SK-N-SH (cell line): Measurements from ENCODE around the gene MTMR12. TPM values are rescaled to one million over a fixed set of nuclear protein-coding genes. Genes with fewer than 3 reads are reported as not detected.
A peak's percentile ranks its signal among the peaks of the same experiment; 100 is the strongest.

Experiments used
- CTCF ChIA-PET: fragments of 300-600, 350-600 bp; formaldehyde crosslinking; extraction: SDS; loops from one replicate; lab custom pipeline; 2021; lab: Yijun Ruan, JAX
- POLR2A ChIA-PET: fragments of 350-600 bp; sonication (Branson Sonifier 250); formaldehyde crosslinking; extraction: SDS; loops from one replicate; lab custom pipeline; 2020; ENCODE audit warnings: antibody characterized with exemption, inconsistent platforms; lab: Yijun Ruan, JAX
- DNase-seq: peaks from one replicate; pipeline ENCODE4 v3.0.0; 2012
- H2AFZ ChIP-seq: fragments of 200-600 bp; sonication (generic); 2 replicates; pipeline ENCODE4 v1.8.1; 2016; ENCODE audit warnings: antibody characterized with exemption, mild to moderate bottlenecking, low read depth
- H3F3A ChIP-seq: fragments of 200-600 bp; sonication (generic); replicated peaks from 2 replicates; pipeline ENCODE3; 2016; ENCODE audit warnings: antibody characterized with exemption, mild to moderate bottlenecking; ENCODE audit not compliant: insufficient read depth
- H3K27ac ChIP-seq, 2 experiments: fragments of 200-500 bp in 1 of 2; fragments of 200-600 bp in 1 of 2; sonication (Bioruptor generic) in 1 of 2; sonication (generic), shearing (Covaris generic) in 1 of 2; 2 replicates each; pipeline versions ENCODE4 v1.5.1 to v1.6.1; 2014 to 2016; ENCODE audit warnings: low read depth in 2 of 2, inconsistent platforms in 1 of 2, low read length in 1 of 2, mild to moderate bottlenecking in 1 of 2, mixed read lengths in 1 of 2
- H3K27me3 ChIP-seq: fragments of 200-600 bp; sonication (generic), shearing (Covaris generic); 2 replicates; pipeline ENCODE4 v1.6.1; 2016; ENCODE audit warnings: mixed run types; ENCODE audit not compliant: insufficient read depth
- H3K36me3 ChIP-seq, 2 experiments: fragments of 200-500 bp in 1 of 2; fragments of 200-600 bp in 1 of 2; sonication (Bioruptor generic) in 1 of 2; sonication (generic) in 1 of 2; replicated peaks in 1 of 2; 2 replicates each; pipeline versions ENCODE3 to v1.5.1; 2014 to 2016; ENCODE audit warnings: low read length in 1 of 2, mild to moderate bottlenecking in 1 of 2; ENCODE audit not compliant: insufficient read depth in 2 of 2, control insufficient read depth in 1 of 2
- H3K4me1 ChIP-seq, 2 experiments: fragments of 200-500 bp in 1 of 2; fragments of 200-600 bp in 1 of 2; sonication (Bioruptor generic) in 1 of 2; sonication (generic), shearing (Covaris generic) in 1 of 2; 2 replicates each; pipeline versions ENCODE4 v1.5.1 to v1.6.1; 2014 to 2016; ENCODE audit warnings: low read depth in 1 of 2, low read length in 1 of 2, mixed run types in 1 of 2; ENCODE audit not compliant: insufficient read depth in 2 of 2, control insufficient read depth in 1 of 2
- H3K4me2 ChIP-seq: fragments of 200-600 bp; sonication (generic), shearing (Covaris generic); 2 replicates; pipeline ENCODE4 v1.6.1; 2017; ENCODE audit warnings: mixed run types
- H3K4me3 ChIP-seq, 2 experiments: fragments of 200-500 bp in 1 of 2; fragments of 200-600 bp in 1 of 2; sonication (Bioruptor generic) in 1 of 2; sonication (generic), shearing (Covaris generic) in 1 of 2; 2 replicates each; pipeline versions ENCODE4 v1.5.1 to v1.8.1; 2014 to 2016; ENCODE audit warnings: low read depth in 2 of 2, inconsistent platforms in 1 of 2, low read length in 1 of 2, mild to moderate bottlenecking in 1 of 2, mixed read lengths in 1 of 2, moderate library complexity in 1 of 2
- H3K79me2 ChIP-seq: fragments of 200-600 bp; sonication (generic); 2 replicates; pipeline ENCODE4 v1.8.1; 2017; ENCODE audit warnings: mild to moderate bottlenecking; ENCODE audit not compliant: insufficient read depth
- H3K9ac ChIP-seq: fragments of 200-600 bp; sonication (generic); 2 replicates; pipeline ENCODE4 v1.6.1; 2017; ENCODE audit warnings: mixed run types
- H3K9me2 ChIP-seq: fragments of 200-600 bp; sonication (generic); 2 replicates; pipeline ENCODE4 v1.6.1; 2017; ENCODE audit warnings: mixed run types
- H3K9me3 ChIP-seq: fragments of 200-600 bp; sonication (generic); 2 replicates; pipeline ENCODE4 v1.6.1; 2017; ENCODE audit warnings: mixed run types, mild to moderate bottlenecking, moderate library complexity
- H4K20me1 ChIP-seq: fragments of 200-600 bp; sonication (generic); 2 replicates; pipeline ENCODE4 v1.6.1; 2017; ENCODE audit warnings: mild to moderate bottlenecking, mixed run types; ENCODE audit not compliant: insufficient read depth
- GATA2 ChIP-seq: sonication (generic); formaldehyde crosslinking; IDR thresholded peaks from 2 replicates; pipeline ENCODE4 v1.5.0; 2020; ENCODE audit warnings: mild to moderate bottlenecking, missing genetic modification reagents
- JUND ChIP-seq: IDR thresholded peaks from 2 replicates; pipeline ENCODE4 v1.4.0; 2012
- MXI1 ChIP-seq: IDR thresholded peaks from 2 replicates; pipeline ENCODE4 v1.6.1; 2012; ENCODE audit warnings: mild to moderate bottlenecking, low read depth, low read length, improper control_type of control experiment
- POLR2AphosphoS5 ChIP-seq: IDR thresholded peaks from 2 replicates; pipeline ENCODE4 v1.6.1; 2012; ENCODE audit warnings: low read depth, low read length
- REST ChIP-seq: IDR thresholded peaks from 2 replicates; pipeline ENCODE4 v1.6.1; 2012; ENCODE audit warnings: mild to moderate bottlenecking, low read depth, low read length, moderate library complexity
- RFX5 ChIP-seq: IDR thresholded peaks from 2 replicates; pipeline ENCODE4 v1.6.1; 2012; ENCODE audit warnings: mild to moderate bottlenecking, improper control_type of control experiment, low read length
- TAF1 ChIP-seq: IDR thresholded peaks from 2 replicates; pipeline ENCODE4 v1.6.1; 2012; ENCODE audit warnings: low read depth, mild to moderate bottlenecking, low read length, moderate library complexity, borderline replicate concordance
- YY1 ChIP-seq: IDR thresholded peaks from 2 replicates; pipeline ENCODE4 v1.4.0; 2012; ENCODE audit warnings: low read depth, mild to moderate bottlenecking
- WGBS: methylation state at CpG from one replicate; pipeline ENCODE4 v1.1.6; 2017; ENCODE audit warnings: low lambda C conversion rate; 5-methylcytosine and 5-hydroxymethylcytosine counted together
- polyA plus RNA-seq, 3 experiments: library from polyadenylated mRNA; depleted of rRNA; stranded (reverse); fragments of >200 nt; gene quantifications; 2 replicates each; pipeline ENCODE4 v1.2.3, GENCODE V29; 2012
- TF ChIP-seq, protein P1 (sequence below): IDR thresholded peaks from 2 replicates; pipeline ENCODE4 v1.4.0; 2012; ENCODE audit warnings: low read depth, borderline replicate concordance

Gene MTMR12
- polyA plus RNA-seq, 1 of the 3 experiments (the other 2 are of a cell fraction), result 10.9 TPM

DNA sequence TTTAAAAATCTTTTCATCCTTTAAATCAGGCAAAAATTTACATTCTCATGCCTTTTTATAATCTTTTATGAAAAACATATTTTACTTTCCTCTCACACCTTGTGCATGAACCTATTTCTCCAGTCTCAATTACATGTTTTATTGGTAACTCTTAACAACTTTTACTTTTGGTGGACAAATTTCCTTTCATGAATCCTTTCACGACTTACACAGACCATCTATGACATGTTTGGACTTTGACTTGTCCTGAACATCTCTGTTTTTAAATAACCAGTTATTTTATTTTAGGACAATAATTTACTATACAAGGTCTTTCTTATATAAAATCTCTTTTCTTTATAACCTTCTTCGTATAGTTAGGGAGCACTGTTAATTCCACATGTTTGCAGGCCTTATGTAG is 26.5 kb upstream of the MTMR12 start:
- Histone ChIP-seq H3K79me2 (no peaks in the 10 kb centered on the region), H3K9ac (no peak overlapping the region), H3K4me3 (no peak overlapping the region), H3F3A (peaks cover 3% of the 10 kb centered on the region), H3K9me2 (no peaks in the 10 kb centered on the region), H3K4me2 (no peak overlapping the region), H3K9me3 (peaks cover 20% of the 10 kb centered on the region; the same call in 1 of the 2 replicates), H3K27ac (no peak overlapping the region), H3K36me3 (peaks cover 0 to 5% of the 10 kb centered on the region in 2 experiments), H4K20me1 (no peaks in the 10 kb centered on the region), H2AFZ (no peak overlapping the region), H3K4me1 (peaks cover 0 to 4% of the 10 kb centered on the region in 2 experiments; a peak in 1 of 4 replicates), H3K27me3 (no peaks in the 10 kb centered on the region)
- TF ChIP-seq POLR2AphosphoS5 (no peak), YY1 (0 out of 2 replicates have a peak, but pooled peaks have one; percentile 20)
- DNase-seq, result no peak
- 31% methylated on average over 2 of the region's 2 CpGs for WGBS
- ChIA-PET POLR2A (interaction anchor here (0.6 kb wide), 1 partner anchor 32 kb away, joined by 3 read pairs; no protein-coding TSS in a partner anchor), CTCF (interaction anchor here (0.9 to 5.3 kb wide), 3 partner anchors 10 to 107 kb away, joined by 3 to 28 read pairs (median 3); no protein-coding TSS in a partner anchor)

GRCh38 chr5:32332966-32333365 is 20.2 kb upstream of the MTMR12 start:
- DNase-seq, result no peak
- CTCF ChIA-PET, result interaction anchor here (1.2 kb wide), 1 partner anchor 10 kb away, joined by 6 read pairs; no protein-coding TSS in a partner anchor
- Histone ChIP-seq H3K79me2 (no peaks in the 10 kb centered on the region), H3K9ac (no peak overlapping the region), H3K4me2 (no peak overlapping the region), H3K27me3 (no peaks in the 10 kb centered on the region), H3K27ac (no peak overlapping the region), H4K20me1 (no peaks in the 10 kb centered on the region), H3F3A (no peaks in the 10 kb centered on the region), H3K9me3 (0 out of 2 replicates have a peak, but pooled peaks cover 4% of the 10 kb centered on the region), H3K9me2 (no peaks in the 10 kb centered on the region), H3K4me1 (no peaks in the 10 kb centered on the region), H2AFZ (no peak overlapping the region), H3K36me3 (no peaks in the 10 kb centered on the region), H3K4me3 (no peak overlapping the region)
- TF ChIP-seq GATA2 (CRISPR knock-in tag) (no peak), RFX5 (no peak), MXI1 (no peak), TAF1 (no peak), REST (no peak), JUND (no peak)
- TF ChIP-seq, protein P1, sequence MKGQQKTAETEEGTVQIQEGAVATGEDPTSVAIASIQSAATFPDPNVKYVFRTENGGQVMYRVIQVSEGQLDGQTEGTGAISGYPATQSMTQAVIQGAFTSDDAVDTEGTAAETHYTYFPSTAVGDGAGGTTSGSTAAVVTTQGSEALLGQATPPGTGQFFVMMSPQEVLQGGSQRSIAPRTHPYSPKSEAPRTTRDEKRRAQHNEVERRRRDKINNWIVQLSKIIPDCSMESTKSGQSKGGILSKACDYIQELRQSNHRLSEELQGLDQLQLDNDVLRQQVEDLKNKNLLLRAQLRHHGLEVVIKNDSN, result no peak
- POLR2A ChIA-PET, result no interaction called here
- 84% methylated on average over 10 of the region's 10 CpGs for WGBS
